Transverse colon (tissue), 4 donors: ENCODE measurements around the gene SRPRB. TPM values are rescaled to one million over a fixed set of nuclear protein-coding genes. Genes with fewer than 3 reads are reported as not detected.
A peak's percentile ranks its signal among the peaks of the same experiment; 100 is the strongest.

Experiments used
- DNase-seq: peaks from one replicate; pipeline ENCODE4 v3.0.0-alpha.2; 2019
- H3K27ac ChIP-seq, 4 donors: fragments of 200-600 bp; sonication (generic); 2 replicates each; pipeline ENCODE4 v1.5.1; 2016 to 2018; ENCODE audit warnings: inconsistent platforms in 4 of 4
- H3K27me3 ChIP-seq: fragments of 200-600 bp; sonication (generic); 2 replicates; pipeline ENCODE4 v1.5.1; 2017; ENCODE audit warnings: inconsistent platforms
- H3K36me3 ChIP-seq, 4 donors: fragments of 200-600 bp; sonication (generic); 2 replicates each; pipeline ENCODE4 v1.5.1; 2017 to 2019; ENCODE audit warnings: inconsistent platforms in 4 of 4
- H3K4me1 ChIP-seq, 4 donors: fragments of 200-600 bp; sonication (generic); 2 replicates each; pipeline ENCODE4 v1.5.1; 2017 to 2020; ENCODE audit warnings: inconsistent platforms in 4 of 4
- H3K4me3 ChIP-seq, 4 donors: fragments of 200-600 bp; sonication (generic); 1 replicate in 1 of 4; 2 replicates in 3 of 4; pipeline versions ENCODE4 v1.5.1 to v1.6.1; 2017 to 2019; ENCODE audit warnings: inconsistent platforms in 4 of 4
- H3K9me3 ChIP-seq, 2 donors: fragments of 200-600 bp; sonication (generic); 2 replicates each; pipeline ENCODE4 v1.5.1; 2017 to 2019; ENCODE audit warnings: inconsistent platforms in 2 of 2
- EP300 ChIP-seq: sonication (generic); formaldehyde crosslinking; IDR thresholded peaks from one replicate; pipeline ENCODE4 v1.6.1; 2017; ENCODE audit warnings: antibody characterized with exemption, low read depth
- POLR2A ChIP-seq: fragments of 450-650 bp; IDR thresholded peaks from one replicate; pipeline ENCODE4 v1.6.1; 2016; ENCODE audit warnings: antibody characterized with exemption, mild to moderate bottlenecking, moderate library complexity
- POLR2AphosphoS5 ChIP-seq, 3 donors: sonication (generic); formaldehyde crosslinking; IDR thresholded peaks; one replicate each; pipeline ENCODE4 v1.6.1; 2016; ENCODE audit warnings: antibody characterized with exemption in 3 of 3
- WGBS, 2 donors: methylation state at CpG; one replicate each; pipeline ENCODE4 v1.1.5; 2018; ENCODE audit warnings: low coverage in 1 of 2; 5-methylcytosine and 5-hydroxymethylcytosine counted together
- in situ Hi-C, 4 donors: fragments of 200-750 bp; cut with MboI; loops; one replicate each; pipeline versions ENCODE4 v1.15.0 to v1.15.1; 2017; ENCODE audit warnings: low sequenced_read_pairs in 3 of 4, low pct_ligation_motif_present in 1 of 4, low pct_unique_long_range_greater_than_20kb in 1 of 4
- intact Hi-C: fragments of 100-400 bp; cut with DNase I; formaldehyde crosslinking; loops from one replicate; pipeline ENCODE4 v1.15.1; 2023; ENCODE audit warnings: low total_unique reads
- total RNA-seq, 4 donors: library from RNA; depleted of rRNA; stranded (reverse); fragments of >200 nt; gene quantifications; one replicate each; pipeline ENCODE4 v1.1.0, GENCODE V29; 2016
- TF ChIP-seq, protein P1 (sequence below), 5 experiments: fragments of 200-600 bp in 3 of 5; fragments of 450-650 bp in 2 of 5; sonication (generic) in 3 of 5; IDR thresholded peaks; 1 replicate in 2 of 5; 2 replicates in 3 of 5; pipeline ENCODE4 v1.5.1; 2016 to 2017; ENCODE audit warnings: antibody characterized with exemption in 5 of 5, inconsistent platforms in 3 of 5, mild to moderate bottlenecking in 2 of 5, moderate library complexity in 1 of 5

SRPRB gene
- total RNA-seq, 4 donors from 2014 or later = 1.5 to 14.6 (median 8.1) TPM

DNA sequence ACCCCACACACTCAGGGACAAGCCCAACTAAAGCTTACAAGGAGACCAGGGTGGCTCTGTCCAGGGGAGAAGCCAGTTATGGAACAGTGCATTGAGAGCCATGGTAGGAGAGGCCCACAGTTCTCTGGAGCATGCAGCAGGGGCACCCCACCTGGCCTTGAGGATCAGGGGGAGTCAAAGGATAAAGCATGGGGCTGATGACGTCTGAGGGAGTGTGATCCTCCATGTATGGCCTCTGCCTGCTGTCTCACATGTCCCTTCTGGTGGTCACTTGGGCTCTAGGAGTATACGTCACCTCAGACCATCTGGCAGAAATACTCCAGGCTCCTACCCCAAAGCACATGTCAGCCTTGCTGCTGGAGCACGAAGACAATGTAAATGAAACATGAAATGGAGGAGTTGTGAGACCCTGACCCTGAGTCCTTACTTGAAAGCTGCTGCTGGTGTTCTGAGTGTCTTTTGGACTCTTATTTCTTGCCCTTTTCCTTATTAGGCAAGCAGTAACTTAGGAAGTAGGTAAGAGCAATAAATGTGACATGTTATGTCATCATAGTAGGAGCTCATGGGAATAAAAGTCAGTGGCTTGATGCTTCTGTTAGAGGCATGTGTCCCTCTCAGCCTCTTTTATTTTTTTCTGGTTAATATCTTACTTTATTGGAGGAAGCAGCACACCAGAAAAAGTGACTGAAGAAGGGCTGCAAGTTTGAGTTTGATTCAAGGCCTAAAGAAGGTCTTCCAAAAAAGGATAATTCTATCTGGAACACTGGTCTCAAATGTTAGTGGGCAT, 15.5 kb downstream of the SRPRB start:
- Histone ChIP-seq H3K4me1 (no peaks in the 10 kb centered on the region), H3K27me3 (no peaks in the 10 kb centered on the region), H3K27ac (no peak overlapping the region), H3K4me3 (no peak overlapping the region), H3K9me3 (no peaks in the 10 kb centered on the region), H3K36me3 (peaks cover 0 to 33% (median 16%) of the 10 kb centered on the region in 4 donors)
- TF ChIP-seq POLR2A (no peak), POLR2AphosphoS5 (IDR thresholded peaks at IDR 0.05) (no peak), EP300 (no peak)
- TF ChIP-seq, protein P1, sequence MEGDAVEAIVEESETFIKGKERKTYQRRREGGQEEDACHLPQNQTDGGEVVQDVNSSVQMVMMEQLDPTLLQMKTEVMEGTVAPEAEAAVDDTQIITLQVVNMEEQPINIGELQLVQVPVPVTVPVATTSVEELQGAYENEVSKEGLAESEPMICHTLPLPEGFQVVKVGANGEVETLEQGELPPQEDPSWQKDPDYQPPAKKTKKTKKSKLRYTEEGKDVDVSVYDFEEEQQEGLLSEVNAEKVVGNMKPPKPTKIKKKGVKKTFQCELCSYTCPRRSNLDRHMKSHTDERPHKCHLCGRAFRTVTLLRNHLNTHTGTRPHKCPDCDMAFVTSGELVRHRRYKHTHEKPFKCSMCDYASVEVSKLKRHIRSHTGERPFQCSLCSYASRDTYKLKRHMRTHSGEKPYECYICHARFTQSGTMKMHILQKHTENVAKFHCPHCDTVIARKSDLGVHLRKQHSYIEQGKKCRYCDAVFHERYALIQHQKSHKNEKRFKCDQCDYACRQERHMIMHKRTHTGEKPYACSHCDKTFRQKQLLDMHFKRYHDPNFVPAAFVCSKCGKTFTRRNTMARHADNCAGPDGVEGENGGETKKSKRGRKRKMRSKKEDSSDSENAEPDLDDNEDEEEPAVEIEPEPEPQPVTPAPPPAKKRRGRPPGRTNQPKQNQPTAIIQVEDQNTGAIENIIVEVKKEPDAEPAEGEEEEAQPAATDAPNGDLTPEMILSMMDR (IDR thresholded peaks at IDR 0.05) = no peak
- intact Hi-C loops = loop anchor here (5.0 kb wide), 1 partner anchor 106 kb away; no protein-coding TSS in a partner anchor
- DNase-seq = no peak
- 83 to 95% methylated on average over 1 to 3 of the region's 3 CpGs for WGBS, 2 donors
- in situ Hi-C loops = loop anchor here in 2 of 4 donors (10.0 kb wide), 1 partner anchor 104 kb away; no protein-coding TSS in a partner anchor

DNA sequence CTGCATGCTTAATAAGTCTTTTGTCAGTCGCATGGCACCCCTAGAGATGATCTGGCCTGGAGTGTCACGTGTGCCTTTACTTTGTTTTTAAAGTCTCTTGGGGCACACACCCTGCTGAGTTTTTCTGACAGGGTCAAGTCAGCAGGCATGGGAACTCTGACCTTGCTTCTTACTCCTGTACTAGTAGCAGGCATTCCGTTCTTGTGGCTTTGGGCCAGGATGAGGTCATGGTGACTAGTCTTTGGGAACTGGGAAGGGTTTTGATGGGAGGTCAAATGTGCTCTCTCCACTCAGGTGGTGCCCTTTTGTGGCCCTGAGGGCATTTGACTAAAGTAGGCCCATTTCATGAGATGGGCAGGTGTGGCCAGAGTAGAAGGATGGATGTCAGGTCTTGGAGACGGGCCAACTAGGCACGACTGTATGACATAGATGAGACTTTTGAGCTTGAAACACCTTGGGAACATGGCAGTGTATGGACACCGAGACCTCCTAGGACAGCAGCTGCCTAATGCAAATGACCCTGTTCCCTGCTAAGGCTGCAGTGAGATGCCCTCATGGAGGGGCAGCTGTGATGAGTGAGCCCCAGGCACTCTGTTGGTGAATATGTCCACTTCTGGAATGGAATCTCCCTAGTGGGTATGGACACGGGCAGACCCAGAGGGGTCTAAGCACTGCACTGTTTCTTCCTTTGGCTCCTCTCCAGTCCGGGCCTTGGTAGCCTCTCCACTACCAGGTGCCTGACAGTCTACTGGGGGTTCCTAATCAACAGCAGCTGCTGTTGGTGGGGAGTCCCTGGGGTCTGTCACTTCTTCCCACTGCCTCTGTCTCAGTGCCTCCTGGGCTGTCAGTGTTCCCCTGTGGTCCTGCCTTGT, 16.4 kb downstream of the SRPRB start:
- no peaks in the 10 kb centered on the region for H3K9me3 ChIP-seq
- H3K4me3 ChIP-seq = no peak overlapping the region
- in situ Hi-C loops (loop anchor here in 2 of 4 donors (10.0 kb wide), 1 partner anchor 103 kb away; no protein-coding TSS in a partner anchor), intact Hi-C loops (loop anchor here (5.0 kb wide), 1 partner anchor 105 kb away; no protein-coding TSS in a partner anchor)
- WGBS, 2 donors = 88% methylated on average over 8 of the region's 8 CpGs; no CpG with 5 or more reads in 1 of the 2 donors
- TF ChIP-seq EP300 = no peak
- TF ChIP-seq, protein P1 (IDR thresholded peaks at IDR 0.05) = peak in 1 of 5 experiments; percentile 11
- peaks cover 0 to 24% (median 12%) of the 10 kb centered on the region in 4 donors for H3K36me3 ChIP-seq
- H3K27me3 ChIP-seq = no peaks in the 10 kb centered on the region
- no peak overlapping the region for H3K27ac ChIP-seq
- peak; percentile 58 for DNase-seq
- H3K4me1 ChIP-seq = no peaks in the 10 kb centered on the region

DNA sequence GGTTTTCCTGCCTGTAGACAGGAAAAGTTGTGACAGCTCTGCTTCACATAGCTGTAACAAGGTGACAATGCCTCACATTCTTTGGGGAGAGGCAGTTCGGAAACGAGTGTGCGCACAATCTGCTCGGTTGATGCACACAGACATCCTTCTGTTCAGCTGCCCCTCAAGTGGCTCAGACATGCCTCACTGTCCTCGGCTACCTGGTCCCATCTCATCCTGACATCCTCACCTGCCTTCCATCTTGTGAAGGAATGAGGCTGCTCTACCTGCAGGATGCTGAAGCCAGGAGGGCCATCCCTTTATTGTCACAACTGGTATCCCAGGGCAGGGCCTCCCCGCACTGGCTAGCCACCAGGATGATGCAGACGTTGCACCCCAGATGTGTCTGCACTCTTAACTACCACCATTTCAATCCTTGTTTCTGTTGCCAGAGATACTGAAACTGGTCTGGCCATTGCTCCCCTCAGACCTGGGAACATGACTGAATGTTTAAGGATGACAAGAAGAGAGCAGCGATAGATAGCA, 19.4 kb downstream of the SRPRB start:
- Histone ChIP-seq H3K36me3 (peaks cover 0 to 12% (median 4%) of the 10 kb centered on the region in 4 donors), H3K27ac (no peak overlapping the region), H3K27me3 (no peaks in the 10 kb centered on the region), H3K9me3 (no peaks in the 10 kb centered on the region), H3K4me1 (no peaks in the 10 kb centered on the region), H3K4me3 (no peak overlapping the region)
- WGBS, 2 donors = 86% methylated on average over 8 of the region's 8 CpGs; no CpG with 5 or more reads in 1 of the 2 donors
- TF ChIP-seq, protein P1 (IDR thresholded peaks at IDR 0.05) = no peak
- TF ChIP-seq POLR2AphosphoS5 (IDR thresholded peaks at IDR 0.05) (no peak), POLR2A (no peak), EP300 (no peak)
- in situ Hi-C loops = loop anchor here in 2 of 4 donors (10.0 kb wide), 1 partner anchor 100 kb away; no protein-coding TSS in a partner anchor
- no peak for DNase-seq
- intact Hi-C loops = loop anchor here (5.0 kb wide), 1 partner anchor 102 kb away; no protein-coding TSS in a partner anchor
